Osteoblast (primary cell): ENCODE results near the gene MGAT4C. TPM values are rescaled to one million over a fixed set of nuclear protein-coding genes. Genes with fewer than 3 reads are reported as not detected.

ENCODE experiments used
- DNase-seq: peaks from one replicate; pipeline ENCODE4 v3.0.0; 2011; ENCODE audit warnings: low spot score, mixed read lengths; ENCODE audit not compliant: insufficient read length; ENCODE audit errors: missing footprints
- H2AFZ ChIP-seq: 2 replicates; pipeline ENCODE4 v1.6.0; 2011; ENCODE audit warnings: mild to moderate bottlenecking, low read length
- H3K27ac ChIP-seq: 2 replicates; pipeline ENCODE4 v1.5.1; 2011; ENCODE audit warnings: mild to moderate bottlenecking, low read depth, low read length, moderate library complexity
- H3K27me3 ChIP-seq: 2 replicates; pipeline ENCODE4 v1.6.0; 2012; ENCODE audit warnings: mild to moderate bottlenecking, control low read depth, inconsistent platforms, low read length, moderate library complexity; ENCODE audit not compliant: insufficient read depth
- H3K36me3 ChIP-seq: 2 replicates; pipeline ENCODE4 v1.5.1; 2011; ENCODE audit warnings: mild to moderate bottlenecking, low read length, control low read depth, moderate library complexity; ENCODE audit not compliant: insufficient read depth
- H3K4me1 ChIP-seq: 2 replicates; pipeline ENCODE4 v1.5.1; 2011; ENCODE audit warnings: mild to moderate bottlenecking, low read length, control low read depth, moderate library complexity; ENCODE audit not compliant: insufficient read depth
- H3K4me2 ChIP-seq: 2 replicates; pipeline ENCODE4 v1.6.0; 2011; ENCODE audit warnings: mild to moderate bottlenecking, low read length; ENCODE audit not compliant: insufficient read depth
- H3K4me3 ChIP-seq: fragments of 200-600 bp; sonication (generic); 3 replicates; pipeline ENCODE4 v1.5.1; 2012; ENCODE audit warnings: mild to moderate bottlenecking, low read length, inconsistent platforms; ENCODE audit not compliant: insufficient read depth
- H3K79me2 ChIP-seq: 2 replicates; pipeline ENCODE4 v1.6.0; 2012; ENCODE audit warnings: mild to moderate bottlenecking, low read length, control low read depth, inconsistent platforms; ENCODE audit not compliant: insufficient read depth
- H3K9me3 ChIP-seq: 2 replicates; pipeline ENCODE4 v1.5.1; 2011; ENCODE audit warnings: low read depth, low read length, control low read depth
- H4K20me1 ChIP-seq: 2 replicates; pipeline ENCODE4 v1.6.0; 2012; ENCODE audit warnings: mild to moderate bottlenecking, low read length, control low read depth; ENCODE audit not compliant: insufficient read depth
- total RNA-seq: library from RNA; depleted of rRNA; stranded (reverse); fragments of >200 nt; gene quantifications from 2 replicates; pipeline ENCODE4 v1.2.3, GENCODE V29; 2012
- TF ChIP-seq, protein P1 (sequence below): IDR thresholded peaks from 2 replicates; pipeline ENCODE4 v1.5.1; 2011; ENCODE audit warnings: mild to moderate bottlenecking, low read depth, low read length, moderate library complexity; ENCODE audit errors: extremely low read depth

MGAT4C gene
- total RNA-seq, 1 donor: not detected

DNA sequence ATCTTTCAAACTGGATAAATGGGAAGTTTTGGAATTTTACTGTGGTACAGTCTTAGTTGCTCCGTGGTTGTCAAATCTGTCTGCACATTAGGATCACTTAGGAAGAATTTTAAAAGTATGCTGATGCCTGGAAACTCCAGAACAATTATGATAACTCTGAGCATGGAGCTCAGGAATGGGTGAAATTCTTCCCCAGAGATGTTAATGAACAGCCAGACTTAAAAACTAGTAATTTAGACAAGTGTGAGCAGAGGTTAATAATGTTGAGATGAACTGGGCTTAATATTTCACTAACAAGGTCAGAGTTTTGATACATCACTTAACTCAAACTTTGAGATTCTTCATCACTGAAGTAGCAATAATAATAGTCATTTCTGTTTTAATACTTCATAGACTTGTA is 287.6 kb downstream of the MGAT4C start:
- Histone ChIP-seq H3K4me2 (no peak overlapping the region), H2AFZ (no peak overlapping the region), H3K27ac (no peak overlapping the region)

DNA sequence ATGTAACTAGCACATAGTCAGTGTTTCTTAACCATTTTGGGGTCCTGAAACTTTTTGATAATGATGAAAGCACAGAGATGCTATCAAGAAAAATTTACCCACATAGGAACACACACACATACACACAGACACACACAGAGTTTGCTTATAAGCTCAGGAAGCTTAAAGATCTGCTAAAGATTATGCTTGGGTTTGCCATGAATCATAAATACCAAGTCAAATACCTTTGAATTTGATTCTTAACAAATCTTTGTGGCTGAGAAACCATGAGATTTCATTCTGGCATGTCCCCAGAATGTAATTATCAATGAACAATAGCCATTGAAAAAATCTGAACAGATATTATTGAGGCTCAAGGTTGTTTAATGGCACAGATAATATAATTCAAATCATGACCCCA is 292.9 kb downstream of the MGAT4C start:
- no peaks in the 10 kb centered on the region for H3K36me3 ChIP-seq
- no peak for DNase-seq
- no peak overlapping the region for H3K4me2 ChIP-seq
- H3K9me3 ChIP-seq: no peaks in the 10 kb centered on the region
- no peak overlapping the region for H3K4me3 ChIP-seq
- TF ChIP-seq, protein P1, sequence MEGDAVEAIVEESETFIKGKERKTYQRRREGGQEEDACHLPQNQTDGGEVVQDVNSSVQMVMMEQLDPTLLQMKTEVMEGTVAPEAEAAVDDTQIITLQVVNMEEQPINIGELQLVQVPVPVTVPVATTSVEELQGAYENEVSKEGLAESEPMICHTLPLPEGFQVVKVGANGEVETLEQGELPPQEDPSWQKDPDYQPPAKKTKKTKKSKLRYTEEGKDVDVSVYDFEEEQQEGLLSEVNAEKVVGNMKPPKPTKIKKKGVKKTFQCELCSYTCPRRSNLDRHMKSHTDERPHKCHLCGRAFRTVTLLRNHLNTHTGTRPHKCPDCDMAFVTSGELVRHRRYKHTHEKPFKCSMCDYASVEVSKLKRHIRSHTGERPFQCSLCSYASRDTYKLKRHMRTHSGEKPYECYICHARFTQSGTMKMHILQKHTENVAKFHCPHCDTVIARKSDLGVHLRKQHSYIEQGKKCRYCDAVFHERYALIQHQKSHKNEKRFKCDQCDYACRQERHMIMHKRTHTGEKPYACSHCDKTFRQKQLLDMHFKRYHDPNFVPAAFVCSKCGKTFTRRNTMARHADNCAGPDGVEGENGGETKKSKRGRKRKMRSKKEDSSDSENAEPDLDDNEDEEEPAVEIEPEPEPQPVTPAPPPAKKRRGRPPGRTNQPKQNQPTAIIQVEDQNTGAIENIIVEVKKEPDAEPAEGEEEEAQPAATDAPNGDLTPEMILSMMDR: no peak
- no peak overlapping the region for H3K27ac ChIP-seq
- H4K20me1 ChIP-seq: no peaks in the 10 kb centered on the region
- no peaks in the 10 kb centered on the region for H3K4me1 ChIP-seq
- no peaks in the 10 kb centered on the region for H3K79me2 ChIP-seq
- no peak overlapping the region for H2AFZ ChIP-seq
- H3K27me3 ChIP-seq: no peaks in the 10 kb centered on the region

More for the DNA sequence above, 287.6 kb downstream of the MGAT4C start:
- no peaks in the 10 kb centered on the region for H3K9me3 ChIP-seq
- H3K79me2 ChIP-seq: no peaks in the 10 kb centered on the region
- DNase-seq: no peak
- H3K4me3 ChIP-seq: no peak overlapping the region
- TF ChIP-seq, protein P1: no peak
- H3K4me1 ChIP-seq: no peaks in the 10 kb centered on the region
- no peaks in the 10 kb centered on the region for H4K20me1 ChIP-seq
- H3K27me3 ChIP-seq: no peaks in the 10 kb centered on the region
- no peaks in the 10 kb centered on the region for H3K36me3 ChIP-seq

DNA sequence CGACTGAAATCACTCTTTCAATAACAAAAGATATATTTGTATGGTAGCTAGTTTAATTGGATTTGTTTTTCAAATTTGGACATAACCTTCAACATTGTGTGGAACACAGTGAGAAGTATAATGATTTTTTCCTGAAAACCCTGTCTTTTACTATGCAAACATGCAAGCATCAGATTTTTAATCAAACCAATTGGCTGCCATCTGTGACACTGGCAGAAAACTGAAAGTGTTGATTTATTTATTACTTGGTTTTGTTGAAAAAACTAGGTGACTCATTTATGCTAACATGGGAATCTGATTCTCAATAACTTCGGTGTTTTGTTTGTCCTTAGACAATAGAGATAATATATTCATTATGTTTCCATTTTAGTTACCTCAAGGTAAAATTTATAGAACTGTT is 300.1 kb downstream of the MGAT4C start:
- H3K36me3 ChIP-seq: no peaks in the 10 kb centered on the region
- H4K20me1 ChIP-seq: no peaks in the 10 kb centered on the region
- no peak overlapping the region for H2AFZ ChIP-seq
- no peak for DNase-seq
- TF ChIP-seq, protein P1: no peak
- no peak overlapping the region for H3K27ac ChIP-seq
- no peak overlapping the region for H3K4me2 ChIP-seq
- H3K9me3 ChIP-seq: no peaks in the 10 kb centered on the region
- H3K4me1 ChIP-seq: no peaks in the 10 kb centered on the region
- H3K27me3 ChIP-seq: no peaks in the 10 kb centered on the region
- H3K4me3 ChIP-seq: no peak overlapping the region
- H3K79me2 ChIP-seq: no peaks in the 10 kb centered on the region

DNA sequence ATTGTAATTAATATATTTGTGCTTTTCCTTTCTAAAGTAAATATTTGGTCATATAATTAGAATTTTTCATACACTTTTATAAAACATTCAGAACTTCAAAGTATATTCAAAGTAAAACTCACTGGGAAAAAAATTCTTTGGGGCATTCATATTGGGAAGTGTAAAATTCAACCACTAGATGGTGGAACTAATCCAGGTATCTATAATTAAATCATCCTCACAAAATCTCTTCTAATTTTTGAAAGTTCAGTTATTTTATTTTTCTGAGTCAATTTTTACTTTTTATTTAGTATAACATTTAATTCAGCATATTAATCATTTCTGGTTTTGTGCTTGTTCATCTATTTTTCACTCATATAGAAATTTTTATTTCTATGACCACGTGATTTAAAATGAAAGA is 301.1 kb downstream of the MGAT4C start:
- H3K79me2 ChIP-seq: no peaks in the 10 kb centered on the region
- TF ChIP-seq, protein P1: peak; percentile 32
- H3K4me2 ChIP-seq: no peak overlapping the region
- H2AFZ ChIP-seq: no peak overlapping the region
- H4K20me1 ChIP-seq: no peaks in the 10 kb centered on the region
- H3K9me3 ChIP-seq: no peaks in the 10 kb centered on the region
- peak; percentile 61 for DNase-seq
- no peak overlapping the region for H3K27ac ChIP-seq
- no peaks in the 10 kb centered on the region for H3K4me1 ChIP-seq
- no peak overlapping the region for H3K4me3 ChIP-seq
- H3K36me3 ChIP-seq: no peaks in the 10 kb centered on the region
- H3K27me3 ChIP-seq: peaks cover 2% of the 10 kb centered on the region
